HG03521 (cell line): ENCODE data around the gene KCNAB3.

Source experiments
- ATAC-seq: cut with Tn5 transposase; IDR thresholded peaks from one replicate; pipeline ENCODE4 v1.9.1; 2021; ENCODE audit warnings: mild to moderate bottlenecking, moderate library complexity; ENCODE audit not compliant: unreplicated experiment

The KCNAB3 gene

DNA sequence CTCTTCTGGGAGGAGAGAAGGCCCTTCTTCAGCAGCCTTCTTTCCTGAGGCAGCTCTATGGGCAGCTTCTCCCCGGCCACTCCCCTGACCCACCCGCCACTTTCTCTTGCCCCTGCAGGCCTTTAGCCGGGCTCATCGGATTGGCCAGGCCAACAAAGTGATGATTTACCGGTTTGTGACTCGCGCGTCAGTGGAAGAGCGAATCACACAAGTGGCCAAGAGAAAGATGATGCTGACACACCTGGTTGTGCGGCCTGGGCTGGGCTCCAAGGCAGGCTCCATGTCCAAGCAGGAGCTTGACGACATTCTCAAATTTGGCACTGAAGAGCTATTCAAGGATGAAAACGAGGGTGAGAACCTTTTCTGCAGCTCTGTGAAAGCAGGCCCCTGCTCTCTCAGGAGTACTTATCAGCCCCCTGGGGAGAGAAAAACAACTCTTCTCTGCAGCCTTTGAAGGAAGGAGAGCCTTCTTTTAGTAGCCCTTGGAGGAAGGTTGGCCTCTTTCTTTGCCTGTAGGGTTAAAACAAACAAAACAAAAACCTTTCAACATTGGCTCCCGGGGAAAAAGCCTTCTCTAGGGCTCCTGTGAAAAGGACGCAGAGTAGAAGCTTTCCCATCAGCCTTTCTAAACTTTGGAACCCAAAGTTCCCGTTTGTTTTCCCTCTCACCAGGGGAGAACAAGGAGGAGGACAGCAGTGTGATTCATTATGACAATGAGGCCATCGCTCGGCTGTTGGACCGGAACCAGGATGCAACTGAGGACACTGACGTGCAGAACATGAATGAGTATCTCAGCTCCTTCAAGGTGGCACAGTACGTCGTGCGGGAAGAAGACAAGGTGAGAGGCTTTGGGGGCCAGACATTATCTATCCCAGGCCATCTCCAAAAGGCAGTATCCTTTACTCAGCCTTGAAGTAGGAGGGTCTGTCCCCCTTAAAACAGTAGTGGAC, 26.2 kb downstream of the KCNAB3 start:
- no peak for ATAC-seq

DNA sequence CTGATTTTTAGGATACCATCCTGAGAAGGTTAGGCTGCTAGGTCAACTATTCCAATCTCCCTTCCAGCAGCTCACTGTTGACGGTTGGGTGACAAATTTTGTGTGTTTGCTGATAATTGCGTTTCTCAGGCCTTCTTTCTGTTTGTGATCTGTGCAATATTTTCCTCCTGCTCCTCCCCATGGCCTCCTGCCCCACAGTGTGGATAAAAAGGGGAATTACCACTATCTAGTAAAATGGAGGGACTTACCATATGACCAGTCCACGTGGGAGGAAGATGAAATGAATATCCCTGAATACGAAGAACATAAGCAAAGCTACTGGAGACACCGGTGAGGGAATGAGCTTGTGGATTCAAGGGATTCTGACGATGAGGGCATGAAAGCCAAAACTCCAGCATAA, 31.9 kb downstream of the KCNAB3 start:
- ATAC-seq: no peak

DNA sequence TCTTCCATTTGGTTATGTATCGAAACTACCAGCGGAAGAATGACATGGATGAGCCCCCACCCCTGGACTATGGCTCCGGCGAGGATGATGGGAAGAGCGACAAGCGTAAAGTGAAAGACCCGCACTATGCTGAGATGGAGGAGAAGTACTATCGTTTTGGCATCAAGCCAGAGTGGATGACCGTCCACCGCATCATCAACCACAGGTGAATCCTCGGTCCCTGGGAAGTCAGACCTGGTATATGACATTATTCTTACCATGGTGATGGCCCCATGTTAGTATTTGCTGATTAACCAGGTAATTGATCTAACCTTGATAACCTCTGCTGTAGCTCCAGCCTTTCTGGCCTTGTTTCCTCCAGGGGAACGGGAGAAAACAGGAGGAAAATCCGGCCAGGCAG, 32.6 kb downstream of the KCNAB3 start:
- no peak for ATAC-seq

DNA sequence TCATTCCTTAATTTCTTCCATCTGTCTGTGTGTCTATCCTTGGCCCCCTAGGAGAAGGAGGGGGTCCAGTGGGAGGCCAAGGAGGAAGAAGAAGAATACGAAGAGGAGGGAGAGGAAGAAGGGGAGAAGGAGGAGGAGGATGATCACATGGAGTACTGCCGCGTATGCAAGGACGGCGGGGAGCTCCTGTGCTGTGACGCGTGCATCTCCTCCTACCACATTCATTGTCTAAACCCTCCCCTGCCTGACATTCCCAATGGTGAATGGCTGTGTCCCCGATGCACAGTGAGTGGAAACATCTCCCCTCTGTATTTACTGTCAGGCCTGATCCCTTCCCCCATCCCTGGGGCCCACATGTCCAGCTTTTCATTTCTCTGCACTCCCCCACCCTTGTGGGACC, 34.8 kb downstream of the KCNAB3 start:
- no peak for ATAC-seq

DNA sequence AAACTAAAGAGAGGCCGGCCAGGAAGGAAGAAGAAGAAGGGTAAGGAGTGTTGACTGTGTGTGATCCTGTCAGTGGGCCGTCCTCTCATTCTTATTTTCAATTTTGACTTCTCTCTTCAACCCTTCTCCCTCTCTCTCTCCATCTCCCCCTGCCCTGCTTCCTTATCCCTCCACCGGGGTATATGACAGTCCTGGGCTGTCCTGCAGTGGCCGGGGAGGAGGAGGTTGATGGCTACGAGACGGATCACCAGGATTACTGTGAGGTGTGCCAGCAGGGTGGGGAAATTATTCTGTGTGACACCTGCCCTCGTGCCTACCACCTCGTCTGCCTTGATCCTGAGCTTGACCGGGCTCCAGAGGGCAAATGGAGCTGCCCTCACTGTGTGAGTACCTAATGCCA, 35.4 kb downstream of the KCNAB3 start:
- ATAC-seq: no peak

DNA sequence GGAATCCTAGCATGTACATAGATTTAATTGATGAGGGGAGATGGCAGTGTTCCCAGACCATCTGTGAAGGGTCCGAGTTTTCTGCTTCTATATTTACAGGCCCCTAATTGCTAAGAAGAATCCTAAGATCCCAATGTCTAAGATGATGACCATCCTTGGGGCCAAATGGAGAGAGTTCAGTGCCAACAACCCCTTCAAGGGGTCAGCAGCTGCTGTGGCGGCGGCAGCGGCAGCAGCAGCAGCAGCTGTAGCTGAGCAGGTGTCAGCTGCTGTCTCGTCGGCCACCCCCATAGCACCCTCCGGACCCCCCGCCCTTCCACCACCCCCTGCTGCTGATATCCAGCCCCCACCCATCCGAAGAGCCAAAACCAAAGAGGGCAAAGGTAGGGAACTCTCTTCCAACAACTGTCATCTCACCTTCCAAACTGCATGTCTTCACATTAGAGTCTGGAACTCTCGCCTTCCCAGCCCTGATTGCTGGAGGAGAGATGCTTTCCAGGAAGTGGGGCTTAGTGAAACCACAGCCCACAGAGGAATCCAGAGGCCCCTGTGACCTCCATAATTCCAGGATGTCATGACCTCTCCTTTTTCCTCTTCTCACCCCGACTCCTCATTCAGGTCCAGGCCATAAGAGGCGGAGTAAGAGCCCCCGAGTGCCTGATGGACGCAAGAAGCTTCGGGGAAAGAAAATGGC, 36.3 kb downstream of the KCNAB3 start:
- ATAC-seq: no peak

DNA sequence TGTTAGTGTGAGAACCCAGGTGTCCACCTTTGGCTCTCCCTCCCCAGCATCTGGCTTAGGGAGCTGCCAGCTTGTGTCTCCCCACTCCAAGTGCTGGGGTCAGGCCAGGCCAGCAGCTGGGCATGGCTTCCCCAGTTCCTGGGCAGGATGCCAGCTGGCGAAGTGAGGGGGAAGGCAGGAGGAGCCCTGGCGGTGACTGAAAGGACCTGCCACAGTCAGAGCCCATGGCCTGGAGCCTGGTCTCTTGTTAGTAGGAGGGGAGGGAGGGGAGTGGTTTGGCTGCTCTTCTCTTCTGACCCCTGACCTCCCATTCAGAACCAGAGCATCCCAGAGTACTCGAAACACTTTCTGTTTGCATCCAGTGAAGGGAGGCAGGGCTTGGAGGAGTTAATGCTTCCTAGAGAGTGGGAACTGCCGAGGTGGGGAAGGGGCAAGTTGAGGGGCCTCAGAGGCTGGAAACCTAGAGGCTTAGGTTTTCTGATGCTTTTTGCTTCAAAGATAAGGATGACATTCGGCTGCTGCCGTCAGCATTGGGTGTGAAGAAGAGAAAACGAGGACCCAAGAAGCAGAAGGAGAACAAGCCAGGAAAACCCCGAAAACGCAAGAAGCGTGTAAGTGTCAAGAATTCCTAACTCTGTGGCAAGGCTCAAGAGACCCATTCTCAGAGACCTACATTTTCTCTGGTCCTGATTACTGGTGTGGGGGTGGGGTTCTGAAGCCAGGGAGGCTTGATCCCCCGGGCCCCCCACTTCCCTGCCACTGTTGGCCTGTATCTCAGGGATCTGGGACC, 40.3 kb downstream of the KCNAB3 start:
- no peak for ATAC-seq

DNA sequence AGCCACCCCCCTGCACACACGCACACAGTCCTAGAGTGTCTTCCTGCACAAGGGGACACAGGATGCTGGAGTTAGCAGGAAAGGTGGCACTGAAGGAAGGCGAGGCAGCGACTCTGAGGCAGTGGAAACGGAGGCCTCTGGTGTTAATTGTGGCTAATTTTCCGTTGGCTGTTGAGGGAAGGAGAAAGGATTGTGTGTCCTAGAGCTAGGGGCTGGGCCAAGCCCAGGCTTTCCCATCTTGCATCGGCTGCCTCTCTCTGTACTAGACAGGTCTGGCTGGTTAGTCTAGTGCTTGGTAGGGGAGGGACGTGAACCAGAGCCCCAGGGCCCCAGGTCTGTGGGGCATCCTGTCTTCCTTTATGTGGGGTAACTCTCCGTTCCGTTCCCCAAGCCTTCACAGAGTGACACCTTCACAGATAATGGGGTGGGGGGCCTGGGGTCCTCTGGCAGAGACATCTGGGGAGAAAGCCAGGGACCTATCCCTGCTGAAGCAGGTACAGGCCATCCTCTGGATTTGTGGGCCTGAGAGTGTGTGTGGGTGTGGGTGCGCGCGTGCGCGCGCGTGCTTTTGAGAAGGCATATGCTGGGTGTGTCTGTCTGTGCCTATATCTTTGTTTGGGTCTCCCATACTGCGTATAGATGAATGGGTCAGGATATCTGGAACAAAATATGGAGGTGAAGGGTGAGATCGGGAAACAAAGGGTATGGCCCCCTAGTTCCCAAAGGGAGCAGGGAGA, 41.3 kb downstream of the KCNAB3 start, which contains the start of gene CHD3:
TSS of gene CHD3 (plus strand) at position 606 of the 737 bp plus-strand sequence. CDS start 212 bp downstream, outside the sequence.
- no peak for ATAC-seq

DNA sequence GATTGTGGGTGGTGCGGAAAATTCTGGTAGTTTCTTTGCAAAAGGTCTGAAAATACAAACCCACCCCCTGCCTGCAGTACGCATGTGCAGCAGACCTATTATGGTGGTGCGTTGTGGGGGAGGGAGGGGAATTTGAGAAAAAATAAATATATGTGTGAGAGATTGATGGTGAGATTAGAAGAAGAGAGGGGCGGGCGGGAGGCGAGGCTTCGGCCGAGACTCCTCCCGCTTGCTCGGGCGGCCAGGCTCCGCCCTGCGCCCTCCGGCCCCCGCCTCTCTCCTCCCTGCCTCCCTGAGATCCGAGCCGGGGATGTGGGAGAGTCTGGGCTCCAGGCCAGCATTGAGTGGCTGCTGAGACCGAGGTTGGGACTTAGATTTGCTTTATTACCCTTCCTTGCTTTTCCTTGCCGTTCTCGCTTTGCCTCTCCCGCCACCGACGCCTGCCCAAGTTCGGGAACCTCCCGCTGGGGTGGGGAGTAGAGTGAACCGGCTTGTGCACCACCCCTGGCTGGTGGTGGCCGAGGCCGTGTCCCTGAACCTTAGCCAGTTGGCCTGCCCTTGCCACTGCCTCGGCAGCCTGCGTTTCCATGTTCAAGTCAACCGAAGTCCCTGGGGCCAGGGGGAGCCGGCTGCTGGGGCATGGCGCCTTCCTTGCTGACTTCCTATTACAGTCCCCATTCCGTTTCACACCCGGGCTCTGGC, 42.0 kb downstream of the KCNAB3 start:
- peak; percentile 36 for ATAC-seq

DNA sequence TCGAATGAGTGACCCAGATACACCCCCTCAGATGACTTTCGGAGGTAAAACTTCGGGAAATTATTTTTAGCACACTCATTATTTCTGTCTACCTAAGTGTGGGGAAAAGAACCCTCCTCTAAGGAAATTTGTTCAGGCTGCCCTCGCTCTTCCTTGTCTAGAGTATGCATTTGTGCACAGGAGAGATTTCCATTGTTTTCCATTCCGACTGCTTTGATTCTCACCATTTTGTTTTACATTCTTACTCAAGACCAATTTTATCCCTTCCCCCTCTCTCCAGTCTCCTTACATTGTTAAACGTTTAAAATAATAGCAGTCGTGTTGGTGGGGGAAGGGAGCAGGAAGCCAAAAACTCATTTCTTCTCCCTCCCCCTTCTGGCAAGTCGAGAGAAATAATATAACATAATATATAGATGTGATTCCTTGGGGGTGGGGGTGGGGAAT, 42.6 kb downstream of the KCNAB3 start:
- ATAC-seq: no peak

DNA sequence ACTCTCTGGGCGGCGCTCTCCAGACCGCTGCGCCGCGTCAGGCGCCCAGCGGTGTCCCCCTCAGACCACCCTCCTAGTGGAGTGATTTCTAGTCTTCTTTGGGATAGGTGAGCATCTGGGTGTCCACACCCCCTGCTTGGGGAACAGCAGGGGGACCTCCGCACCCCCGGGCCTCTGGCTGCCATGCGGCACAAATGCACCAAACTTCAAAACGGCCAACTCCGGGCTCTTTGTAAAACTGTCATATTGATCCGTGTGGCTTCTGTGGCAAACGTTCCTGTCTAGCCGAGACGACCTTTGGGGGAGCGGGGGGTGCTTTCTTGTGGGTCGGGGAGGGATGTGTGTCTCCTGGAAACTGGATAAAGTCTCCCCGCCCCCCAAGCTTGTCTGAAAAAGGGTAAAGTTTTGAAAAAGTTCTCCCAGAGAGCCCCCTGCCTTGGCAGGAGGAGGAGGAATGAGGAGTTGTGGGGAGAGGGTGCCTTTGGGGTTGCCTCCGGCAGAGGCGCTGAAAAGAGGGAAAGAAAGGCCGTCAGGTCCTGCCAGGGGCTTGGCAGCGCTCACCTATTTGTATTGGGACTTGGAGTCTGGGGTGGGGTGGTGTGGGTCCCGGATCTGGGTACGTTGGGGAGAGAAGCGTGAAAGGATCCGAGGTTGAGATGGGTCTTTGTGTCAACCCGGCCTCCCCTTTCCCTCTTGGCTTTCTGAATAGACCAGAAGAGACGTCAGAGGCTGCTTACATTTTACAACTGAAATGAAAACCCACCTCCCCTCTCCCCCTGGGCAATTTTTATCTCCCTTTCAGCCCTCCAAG, 43.2 kb downstream of the KCNAB3 start:
- ATAC-seq: no peak

DNA sequence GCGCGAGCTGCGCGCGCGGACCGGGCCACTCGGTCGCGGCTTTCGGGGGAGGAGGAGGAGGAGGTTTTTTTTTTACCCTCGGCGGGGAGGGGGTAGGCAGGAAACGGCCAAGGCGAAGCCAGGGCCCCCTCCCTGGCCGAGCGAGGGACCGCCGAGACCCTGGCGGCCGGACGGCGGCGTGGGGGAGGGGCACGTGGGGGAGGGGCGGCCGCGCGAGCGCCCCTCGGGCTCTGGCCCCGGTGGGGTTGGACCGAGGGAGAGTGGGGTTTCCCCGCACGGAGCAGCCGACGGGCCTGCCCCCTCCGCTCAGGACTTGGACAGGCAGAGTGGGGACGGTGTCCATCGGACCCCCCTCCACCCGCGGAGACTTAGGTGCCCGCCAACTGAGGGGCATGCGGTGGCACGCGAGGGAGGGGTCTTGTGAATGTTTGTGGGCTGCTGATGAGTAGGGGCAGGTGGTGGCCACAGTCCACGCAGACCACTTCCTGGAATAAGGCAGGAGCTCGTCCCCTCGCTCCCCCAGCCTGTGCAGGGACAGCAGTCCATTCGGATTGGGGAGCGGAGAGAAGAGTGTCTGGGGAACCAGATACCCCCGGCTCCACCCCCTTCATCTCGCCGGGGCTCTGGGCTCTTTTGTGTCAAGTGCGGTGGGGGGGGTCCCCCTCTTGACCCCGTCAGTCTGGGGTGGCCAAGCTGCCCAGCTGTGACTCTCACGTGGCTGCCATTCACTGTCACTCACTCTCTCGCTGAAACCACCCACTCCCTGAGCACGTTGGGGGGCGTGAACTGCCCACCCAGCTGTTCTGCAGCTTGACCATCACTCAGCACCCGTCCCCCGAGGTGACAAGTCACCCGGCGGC, 44.1 kb downstream of the KCNAB3 start:
- ATAC-seq: peak; percentile 19

DNA sequence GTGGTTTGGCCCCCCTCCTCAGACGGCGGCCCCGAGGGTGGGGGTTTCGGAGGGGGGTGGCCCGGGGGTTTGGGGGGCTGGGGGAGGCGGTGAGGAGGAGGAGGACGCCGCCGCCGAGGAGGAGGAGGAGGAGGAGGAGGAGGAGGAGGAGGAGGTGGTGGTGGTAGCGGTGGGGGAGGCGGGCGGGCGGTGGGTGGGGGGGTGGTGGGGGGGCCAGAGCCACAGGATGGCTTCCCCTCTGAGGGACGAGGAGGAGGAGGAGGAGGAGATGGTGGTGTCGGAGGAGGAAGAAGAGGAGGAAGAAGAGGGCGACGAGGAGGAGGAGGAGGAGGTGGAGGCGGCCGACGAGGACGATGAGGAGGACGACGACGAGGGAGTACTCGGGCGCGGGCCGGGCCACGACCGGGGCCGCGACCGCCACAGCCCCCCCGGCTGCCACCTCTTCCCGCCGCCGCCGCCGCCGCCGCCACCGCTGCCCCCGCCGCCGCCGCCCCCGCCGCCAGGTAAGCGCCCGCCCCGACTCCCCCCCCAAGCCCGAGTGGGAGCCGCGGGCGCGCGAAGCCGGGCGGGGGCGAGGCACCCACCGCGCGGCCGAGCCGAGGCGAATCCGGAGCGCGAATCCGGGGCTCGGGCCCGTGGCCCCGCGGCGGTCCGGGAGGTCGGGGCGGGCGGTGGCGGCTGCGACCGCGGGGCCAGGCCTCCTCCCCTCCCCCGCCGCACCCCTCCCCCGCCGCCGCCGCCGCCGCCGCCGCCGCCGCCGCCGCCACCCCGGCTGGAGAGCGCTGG, 44.9 kb downstream of the KCNAB3 start:
- peak; percentile 24 for ATAC-seq

DNA sequence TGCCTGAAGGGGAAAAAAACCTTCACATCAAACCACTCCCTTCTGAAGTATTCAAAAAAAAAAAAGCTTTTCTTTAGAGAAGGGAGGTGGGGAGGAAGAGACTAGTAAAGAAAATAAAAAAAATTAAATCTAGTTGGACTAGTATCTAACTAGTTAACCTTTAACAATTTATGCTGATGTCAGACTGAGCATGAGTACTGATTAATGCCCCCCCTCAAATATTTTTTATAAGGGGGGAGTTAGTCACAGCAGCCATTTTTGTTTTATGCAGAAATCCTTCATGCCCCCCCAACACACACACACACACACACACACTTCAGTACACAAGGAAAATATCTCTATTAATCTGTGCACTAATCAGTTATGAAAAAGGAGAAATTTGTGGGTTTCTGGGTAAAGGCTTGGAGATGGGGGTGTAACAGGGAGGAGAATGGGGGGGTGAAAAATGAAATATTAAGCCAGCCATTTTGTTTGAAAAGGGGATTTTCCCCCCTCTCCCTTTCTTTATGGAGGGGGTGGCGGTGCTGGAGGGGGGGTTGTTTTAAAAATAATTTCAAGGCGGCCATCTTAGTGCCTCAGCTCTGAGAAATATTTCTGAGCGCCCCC, 45.8 kb downstream of the KCNAB3 start:
- ATAC-seq: no peak

DNA sequence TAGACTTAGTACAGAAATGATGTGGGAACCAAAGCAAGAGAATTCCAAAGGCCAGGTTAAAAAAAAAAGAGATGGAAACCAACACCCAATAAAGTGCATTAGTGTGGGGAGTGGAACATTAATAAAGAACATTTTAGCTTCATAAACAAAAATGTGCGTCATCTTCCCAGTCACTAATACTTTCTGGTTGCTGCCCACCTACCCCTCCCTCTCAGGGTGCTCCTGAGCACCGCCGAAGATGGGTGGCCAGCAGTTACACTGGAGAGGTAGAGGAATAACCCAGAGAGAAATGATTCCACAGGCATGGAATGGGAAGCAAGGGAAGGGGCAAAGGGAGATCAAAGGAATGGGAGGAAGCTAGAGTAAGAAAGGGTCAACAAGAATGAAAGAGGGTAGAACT, 47.0 kb downstream of the KCNAB3 start:
- no peak for ATAC-seq

DNA sequence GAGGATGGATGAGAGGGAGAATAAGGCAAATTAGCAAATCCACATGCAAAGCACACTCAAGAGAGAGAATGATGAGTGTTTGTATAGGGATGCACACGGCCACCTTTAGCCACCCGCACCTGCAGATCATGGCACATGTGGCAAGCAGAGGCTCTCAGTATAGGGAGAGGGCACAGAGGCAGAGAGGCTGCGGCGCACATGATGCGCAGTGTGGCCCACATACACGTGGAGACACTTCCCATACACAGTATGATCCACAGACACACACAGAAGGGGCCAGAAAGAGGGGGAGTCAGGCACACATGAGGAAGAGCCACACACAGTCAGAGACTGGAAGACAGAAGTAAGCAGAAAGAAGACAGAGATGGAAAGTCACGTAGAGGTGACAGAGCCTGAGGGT, 47.6 kb downstream of the KCNAB3 start:
- no peak for ATAC-seq
